HG03342 (cell line): ENCODE measurements around the gene NRXN3.

ENCODE experiments used
- ATAC-seq: cut with Tn5 transposase; IDR thresholded peaks from one replicate; pipeline ENCODE4 v1.9.1; 2021; ENCODE audit warnings: mild to moderate bottlenecking, moderate library complexity; ENCODE audit not compliant: unreplicated experiment

NRXN3 gene

GRCh38 chr14:78872837-78873236, 702.7 kb downstream of the NRXN3 start:
- no peak for ATAC-seq

DNA sequence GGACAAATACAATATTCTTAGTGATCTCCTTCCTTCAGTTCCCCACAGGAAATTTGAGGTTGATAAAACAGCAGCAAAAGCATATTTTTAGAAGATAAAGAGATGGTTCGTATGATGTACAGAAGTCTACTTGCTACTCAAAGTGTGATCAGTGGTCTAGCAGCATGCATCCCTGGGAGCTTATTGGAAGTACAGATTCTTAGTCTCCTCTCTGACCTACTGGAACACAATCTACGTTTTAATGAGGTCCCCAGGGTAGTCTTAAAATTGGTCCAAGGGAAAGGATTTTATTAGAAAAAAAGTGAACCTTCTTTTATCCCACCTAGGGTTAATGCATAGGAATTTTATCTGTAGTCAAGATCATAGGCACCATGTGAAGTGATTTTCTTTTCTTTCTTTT, 703.4 kb downstream of the NRXN3 start:
- ATAC-seq: no peak

GRCh38 chr14:78875049-78875448, 704.9 kb downstream of the NRXN3 start:
- no peak for ATAC-seq

DNA sequence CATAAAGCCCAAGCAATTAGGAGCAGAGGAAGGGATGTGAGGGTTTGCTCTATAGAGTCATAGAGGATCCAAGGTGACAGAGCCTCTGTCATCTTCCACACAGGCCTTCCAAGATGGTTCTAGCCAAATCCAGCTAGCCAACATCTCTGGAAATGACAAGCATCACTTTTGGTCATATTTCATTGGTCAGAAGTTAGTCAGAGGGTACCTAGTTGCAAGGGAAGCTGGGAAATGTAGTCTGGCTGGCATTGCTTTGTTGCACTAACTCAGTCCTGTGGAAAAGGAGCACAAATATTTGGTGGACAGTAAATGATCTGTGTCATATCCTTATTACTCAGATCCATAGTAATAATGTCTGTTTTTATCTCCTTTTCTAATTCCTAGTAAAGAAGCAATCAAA, 715.7 kb downstream of the NRXN3 start:
- ATAC-seq: no peak

GRCh38 chr14:78897443-78897842, 727.3 kb downstream of the NRXN3 start:
- no peak for ATAC-seq

DNA sequence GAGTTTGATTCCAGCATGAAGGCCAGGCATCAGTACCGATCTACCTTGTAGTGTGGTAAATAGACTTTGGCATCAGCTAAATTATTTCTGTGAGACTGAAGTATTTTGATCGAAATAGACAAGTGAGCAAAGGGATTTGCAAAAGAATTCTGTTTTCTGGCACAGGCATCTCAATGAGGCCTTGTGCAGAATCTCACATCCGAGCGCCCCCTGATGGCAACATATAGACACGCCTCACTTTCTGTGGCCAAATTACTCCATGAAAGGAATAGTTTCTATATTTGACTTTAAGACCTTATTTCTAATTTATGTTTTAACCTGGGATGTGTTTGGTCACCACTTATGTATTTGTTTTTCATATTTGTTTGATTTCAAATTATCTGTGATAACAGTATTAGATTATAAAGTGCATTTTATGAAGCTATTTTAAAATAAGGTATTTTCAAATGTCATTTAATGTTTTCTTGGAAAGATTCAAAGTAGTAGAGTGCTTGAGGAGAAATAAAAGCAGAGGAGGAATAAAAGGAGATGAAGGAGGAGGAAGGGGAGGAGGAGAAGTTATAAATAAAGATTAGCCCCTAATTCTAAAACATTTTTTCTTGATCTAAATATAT, 731.9 kb downstream of the NRXN3 start:
- ATAC-seq: no peak

DNA sequence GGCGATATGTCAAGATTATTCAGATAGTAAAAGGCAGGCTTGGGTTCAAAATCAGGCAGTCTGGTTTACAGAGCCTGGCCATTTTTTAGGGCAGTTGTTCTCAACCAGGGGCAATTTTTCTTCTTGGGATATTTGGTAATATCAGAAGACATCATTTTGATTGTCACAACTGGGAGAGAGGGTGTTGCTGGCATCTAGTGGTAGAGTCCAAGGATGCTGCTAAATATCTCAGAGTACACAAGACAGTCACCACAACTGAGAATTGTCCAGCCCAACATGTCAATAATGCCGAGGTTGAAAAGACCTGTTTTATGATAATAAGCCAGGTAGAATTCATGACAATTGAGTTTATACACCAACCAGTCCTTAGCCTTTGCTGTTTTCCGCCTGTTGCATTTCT, 733.9 kb downstream of the NRXN3 start:
- ATAC-seq: no peak

- ATAC-seq: no peak
Measured at GRCh38 chr14:78917462-78917861, 747.3 kb downstream of the NRXN3 start.

DNA sequence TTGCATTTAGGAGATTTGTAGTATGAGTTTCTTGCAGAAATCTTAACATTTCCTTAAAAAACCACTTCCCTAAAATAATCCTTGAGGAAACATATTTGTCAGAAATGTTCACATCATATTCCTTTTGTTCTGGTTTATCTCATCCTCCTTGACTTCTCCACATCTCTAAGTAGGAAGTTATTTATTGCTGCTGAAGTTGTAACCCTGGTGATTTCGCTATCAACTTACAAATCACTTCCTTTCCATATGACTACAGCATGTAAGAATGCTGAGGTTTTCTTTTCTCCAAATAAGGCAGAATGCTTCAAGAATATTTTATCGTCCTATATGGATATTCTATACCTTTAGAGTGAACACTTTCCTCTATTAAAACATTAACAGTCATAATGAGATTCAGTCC, 751.7 kb downstream of the NRXN3 start:
- no peak for ATAC-seq

DNA sequence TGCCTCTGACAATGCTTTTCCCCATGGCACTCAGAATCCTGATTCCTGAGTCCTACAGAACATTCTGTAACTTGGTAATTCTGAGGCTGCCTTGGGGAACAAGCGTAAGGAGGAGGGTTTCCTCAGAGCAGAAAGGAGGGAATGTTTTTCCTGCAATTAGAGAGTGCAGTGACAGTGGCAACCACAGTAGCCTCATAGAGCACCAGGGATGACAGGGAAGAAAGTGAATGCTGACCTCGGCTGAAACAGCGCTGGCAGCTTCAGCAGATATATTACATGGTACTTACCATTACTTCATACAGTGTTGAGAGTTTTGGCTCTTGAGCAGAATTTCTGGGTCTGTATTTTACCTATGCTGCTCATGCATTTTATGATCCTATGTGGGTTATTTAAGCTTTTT, 757.1 kb downstream of the NRXN3 start:
- ATAC-seq: no peak

DNA sequence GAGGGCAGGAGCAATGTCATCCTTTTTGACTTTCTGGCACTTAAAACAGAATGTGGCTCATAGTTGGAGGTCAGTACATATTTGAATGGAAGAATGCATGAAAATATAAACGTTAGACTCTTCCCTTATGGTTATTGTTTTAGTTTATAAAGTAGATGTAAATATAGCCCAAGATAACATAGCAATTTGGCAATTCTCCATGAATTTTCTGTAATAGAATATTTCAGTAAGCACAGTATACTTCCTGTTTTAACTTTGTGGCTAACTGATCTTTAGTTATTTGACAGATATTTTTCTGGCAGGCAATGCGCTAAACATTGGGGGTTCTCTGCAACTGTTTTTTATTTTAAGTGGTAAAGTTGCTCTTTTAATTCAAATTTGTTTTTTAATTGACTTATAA, 763.0 kb downstream of the NRXN3 start:
- no peak for ATAC-seq

DNA sequence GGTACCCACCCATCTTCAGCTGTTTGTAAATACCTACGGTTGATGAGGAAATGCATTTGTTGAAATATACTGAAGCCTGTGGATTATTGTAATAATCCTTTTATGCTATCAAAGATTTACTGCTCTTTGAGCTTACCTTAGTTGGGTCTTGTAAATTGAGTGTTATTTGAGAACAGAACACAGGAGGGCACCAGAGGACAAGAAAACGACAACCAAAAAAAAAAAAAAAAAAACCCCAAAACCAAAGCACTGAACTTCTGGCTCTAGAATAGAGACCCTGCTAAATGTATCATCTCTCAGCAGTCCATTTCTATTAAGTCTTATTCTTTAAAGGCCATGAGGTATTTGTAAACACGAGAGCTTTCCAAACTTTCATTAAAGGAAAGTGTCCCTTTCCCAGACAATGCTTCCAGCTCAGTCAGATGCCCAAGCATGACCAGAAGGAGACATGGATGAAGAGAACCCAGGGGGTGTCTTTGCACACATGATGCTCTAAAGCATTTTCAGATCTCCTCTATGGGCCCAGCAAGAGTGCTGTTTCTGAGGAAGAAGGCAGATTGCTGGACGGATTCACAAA, 763.9 kb downstream of the NRXN3 start:
- no peak for ATAC-seq

DNA sequence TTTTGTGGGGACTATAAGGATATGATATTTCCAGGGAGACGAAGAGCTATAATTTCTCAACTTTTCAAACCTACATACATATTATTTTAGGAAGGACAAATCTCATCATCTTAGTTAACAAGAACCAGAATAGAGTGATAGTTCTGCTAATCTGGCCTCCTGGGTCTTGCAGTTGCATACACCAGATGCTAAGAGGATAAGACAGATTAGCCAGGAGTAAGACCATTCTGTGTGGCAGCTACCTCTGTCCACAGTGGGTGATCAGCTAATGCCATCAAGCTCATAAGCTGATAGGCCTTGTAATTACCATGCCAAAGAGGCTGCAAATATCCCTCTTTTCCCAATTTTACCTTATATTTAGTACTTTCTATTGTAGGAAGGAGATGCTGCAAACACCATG, 776.8 kb downstream of the NRXN3 start:
- no peak for ATAC-seq

- no peak for ATAC-seq
Measured at GRCh38 chr14:78947681-78948080, 777.5 kb downstream of the NRXN3 start.

DNA sequence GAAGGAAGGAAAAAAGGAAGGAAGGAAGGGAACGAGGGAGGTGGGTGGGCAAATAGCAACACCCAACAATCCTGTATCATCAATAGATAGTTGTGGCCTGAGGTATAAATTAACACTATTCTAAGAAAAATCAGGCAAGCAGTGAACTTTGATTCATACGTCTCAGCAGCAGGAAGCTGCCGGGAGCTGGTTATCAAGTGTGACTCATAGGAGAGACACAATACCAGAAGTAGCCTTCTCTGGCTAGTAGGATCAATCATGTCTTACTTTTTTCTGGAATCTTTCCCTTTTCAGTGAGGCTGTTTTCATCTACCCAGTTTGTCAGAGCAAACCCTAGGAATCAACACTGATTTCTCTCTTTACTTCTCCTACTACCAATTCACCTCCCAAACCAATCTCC, 780.5 kb downstream of the NRXN3 start:
- ATAC-seq: no peak

DNA sequence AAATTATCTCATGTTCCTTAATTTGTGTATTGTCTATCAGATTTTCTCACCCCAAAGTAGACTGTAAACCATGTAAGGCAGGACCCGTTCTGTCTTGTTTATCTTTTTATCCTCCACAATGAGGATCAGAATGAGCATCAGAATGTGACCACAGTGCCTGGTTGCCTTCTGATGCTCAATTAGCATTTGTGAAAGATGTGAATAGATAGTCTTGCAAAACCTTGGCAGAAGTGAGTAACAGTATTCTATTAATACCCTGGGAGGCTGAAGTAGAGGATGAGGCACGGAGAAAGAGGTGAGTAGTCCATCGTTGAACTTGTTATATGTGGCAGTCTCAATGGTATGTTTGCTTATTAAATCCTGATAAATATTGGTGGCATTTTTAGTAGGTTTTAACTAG, 781.4 kb downstream of the NRXN3 start:
- ATAC-seq: no peak

GRCh38 chr14:78959674-78960264, 789.6 kb downstream of the NRXN3 start:
- ATAC-seq: peak; percentile 95

DNA sequence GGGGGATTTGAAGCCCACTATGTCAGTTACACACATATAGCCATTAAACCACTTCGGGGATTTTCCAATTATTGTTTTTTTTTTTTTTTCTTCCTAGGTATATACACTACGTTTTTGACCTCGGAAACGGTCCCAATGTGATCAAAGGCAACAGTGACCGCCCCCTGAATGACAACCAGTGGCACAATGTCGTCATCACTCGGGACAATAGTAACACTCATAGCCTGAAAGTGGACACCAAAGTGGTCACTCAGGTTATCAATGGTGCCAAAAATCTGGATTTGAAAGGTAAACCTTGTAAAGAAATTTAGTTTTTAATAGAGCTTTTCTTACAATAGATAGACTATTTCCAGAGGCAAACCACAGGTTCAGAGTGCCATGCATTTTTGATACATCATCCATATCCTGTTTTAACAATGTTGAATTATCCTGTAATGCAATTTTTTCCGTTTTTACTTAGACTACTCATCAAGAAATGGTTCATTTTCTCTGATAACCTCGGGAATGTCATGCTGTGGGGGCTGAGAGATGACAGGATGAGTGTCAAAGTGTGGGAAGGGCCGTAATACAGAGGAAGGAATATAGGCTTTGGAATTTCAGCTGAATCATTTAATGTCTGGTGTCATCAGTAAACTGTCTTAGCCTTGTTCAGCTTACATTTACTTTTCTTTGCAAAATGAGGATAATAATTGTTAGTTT, 797.1 kb downstream of the NRXN3 start:
- ATAC-seq: no peak

GRCh38 chr14:78968265-78968664, 798.1 kb downstream of the NRXN3 start:
- no peak for ATAC-seq

- no peak for ATAC-seq
Measured at GRCh38 chr14:78970677-78971076, 800.5 kb downstream of the NRXN3 start.

DNA sequence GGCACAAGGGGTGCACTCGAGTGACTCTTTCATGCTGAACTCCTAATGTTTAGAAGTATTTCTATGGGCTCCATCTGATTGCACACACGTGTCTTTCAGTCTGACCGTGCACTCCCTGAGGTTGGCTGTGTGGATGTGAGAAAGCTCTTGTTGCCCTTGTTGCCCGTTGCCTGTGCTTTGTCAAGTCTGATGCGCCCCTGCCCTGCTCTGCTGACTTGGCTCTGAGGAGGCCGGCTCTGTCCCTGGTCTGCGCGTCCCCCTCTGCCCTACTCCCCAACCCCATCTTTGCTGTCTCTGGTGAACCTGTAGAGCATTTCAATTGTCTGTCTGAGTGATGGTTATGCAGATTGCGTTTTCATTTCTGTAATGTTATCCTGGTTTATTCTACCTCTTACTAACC, 802.3 kb downstream of the NRXN3 start:
- ATAC-seq: no peak

GRCh38 chr14:78974691-78975090, 804.5 kb downstream of the NRXN3 start:
- ATAC-seq: no peak
